PFSK-1 (cell line): ENCODE measurements around the gene FZD2.

ENCODE experiments used
- FOXP2 ChIP-seq: optimal IDR thresholded peaks from 2 replicates; pipeline ENCODE3; 2011; ENCODE audit warnings: borderline replicate concordance, control low read depth, inconsistent platforms; ENCODE audit not compliant: insufficient read depth; ENCODE audit errors: extremely low read length, extremely low read depth
- POLR2AphosphoS5 ChIP-seq: IDR thresholded peaks from 2 replicates; pipeline ENCODE4 v1.6.1; 2012; ENCODE audit warnings: low read depth, mild to moderate bottlenecking, control low read depth, low read length, moderate library complexity
- REST ChIP-seq, 2 experiments: IDR thresholded peaks; 2 replicates each; pipeline versions ENCODE4 v1.6.1 to v1.8.0; 2011 to 2012; ENCODE audit warnings: low read depth in 2 of 2, low read length in 2 of 2, control low read depth in 1 of 2, inconsistent platforms in 1 of 2, mild to moderate bottlenecking in 1 of 2, moderate library complexity in 1 of 2; ENCODE audit not compliant: insufficient read depth in 1 of 2
- SIN3A ChIP-seq: IDR thresholded peaks from 2 replicates; pipeline ENCODE4 v1.6.1; 2012; ENCODE audit warnings: mild to moderate bottlenecking, low read length, moderate library complexity, borderline replicate concordance; ENCODE audit not compliant: insufficient read depth
- TAF1 ChIP-seq: IDR thresholded peaks from 2 replicates; pipeline ENCODE4 v1.6.1; 2012; ENCODE audit warnings: low read length, control low read depth, borderline replicate concordance; ENCODE audit not compliant: insufficient read depth

- TF ChIP-seq TAF1 (no peak), POLR2AphosphoS5 (no peak), REST (IDR thresholded peaks at IDR 0.05; ENCODE audit: insufficient read depth in 1 of 2, low read depth in 2 of 2, low read length in 2 of 2) (no peak), SIN3A (no peak), FOXP2 (no peak)
These were observed 24.6 kb downstream of the FZD2 start for GRCh38 chr17:44581868-44582267.
